ENCODE results near the gene PTPRA. TPM values are rescaled to one million over a fixed set of nuclear protein-coding genes. Genes with fewer than 3 reads are reported as not detected.

The PTPRA gene
- total RNA-seq, 1 donor from 2014 or later = 54.3 TPM

- no peak for DNase-seq (ENCODE audit: low spot score)
- peak overlapping the region; percentile 90 for H3K4me3 Mint-ChIP-seq (ENCODE audit: unreplicated experiment)
- H3K27me3 Mint-ChIP-seq (ENCODE audit: low read depth) = no peaks in the 10 kb centered on the region
- TF ChIP-seq CTCF (IDR thresholded peaks at IDR 0.05) = no peak
- H3K9me3 Mint-ChIP-seq (ENCODE audit: low read depth) = no peaks in the 10 kb centered on the region
- peaks cover 52% of the 10 kb centered on the region for H3K4me1 Mint-ChIP-seq (ENCODE audit: low read depth)
- peaks cover 1% of the 10 kb centered on the region for H3K36me3 Mint-ChIP-seq (ENCODE audit: low read depth)
- H3K27ac Mint-ChIP-seq (ENCODE audit: unreplicated experiment) = no peak overlapping the region
Measured at GRCh38 chr20:2871661-2872458, 1.4 kb upstream of the PTPRA start.

GRCh38 chr20:2872459-2873009 is 747 bp upstream of the PTPRA start:
- Mint-ChIP-seq H3K27me3 (ENCODE audit: low read depth) (no peaks in the 10 kb centered on the region), H3K36me3 (ENCODE audit: low read depth) (no peaks in the 10 kb centered on the region), H3K27ac (ENCODE audit: unreplicated experiment) (peak overlapping the region; percentile 81), H3K4me1 (ENCODE audit: low read depth) (peaks cover 50% of the 10 kb centered on the region), H3K9me3 (ENCODE audit: low read depth) (no peaks in the 10 kb centered on the region), H3K4me3 (ENCODE audit: unreplicated experiment) (peak overlapping the region; percentile 90)
- TF ChIP-seq CTCF (IDR thresholded peaks at IDR 0.05) = peak; percentile 61
- DNase-seq (ENCODE audit: low spot score) = no peak

GRCh38 chr20:2873747-2874041 is 413 bp downstream of the PTPRA start:
- H3K36me3 Mint-ChIP-seq (ENCODE audit: low read depth) = no peaks in the 10 kb centered on the region
- no peaks in the 10 kb centered on the region for H3K27me3 Mint-ChIP-seq (ENCODE audit: low read depth)
- DNase-seq (ENCODE audit: low spot score) = no peak
- peak overlapping the region; percentile 90 for H3K4me3 Mint-ChIP-seq (ENCODE audit: unreplicated experiment)
- peaks cover 50% of the 10 kb centered on the region for H3K4me1 Mint-ChIP-seq (ENCODE audit: low read depth)
- H3K27ac Mint-ChIP-seq (ENCODE audit: unreplicated experiment) = peak overlapping the region; percentile 63
- peak; percentile 19 for TF ChIP-seq CTCF (IDR thresholded peaks at IDR 0.05)
- H3K9me3 Mint-ChIP-seq (ENCODE audit: low read depth) = no peaks in the 10 kb centered on the region

GRCh38 chr20:2874456-2874855 is 1.2 kb downstream of the PTPRA start:
- DNase-seq (ENCODE audit: low spot score) = no peak
- Mint-ChIP-seq H3K27ac (ENCODE audit: unreplicated experiment) (no peak overlapping the region), H3K4me3 (ENCODE audit: unreplicated experiment) (peak overlapping the region; percentile 90)

More at GRCh38 chr20:2874456-2874855, 1.2 kb downstream of the PTPRA start:
- no peaks in the 10 kb centered on the region for H3K27me3 Mint-ChIP-seq (ENCODE audit: low read depth)
- no peaks in the 10 kb centered on the region for H3K36me3 Mint-ChIP-seq (ENCODE audit: low read depth)
- H3K4me1 Mint-ChIP-seq (ENCODE audit: low read depth) = peaks cover 53% of the 10 kb centered on the region
- TF ChIP-seq CTCF (IDR thresholded peaks at IDR 0.05) = no peak
- H3K9me3 Mint-ChIP-seq (ENCODE audit: low read depth) = no peaks in the 10 kb centered on the region
